Stimulated activated CD8-positive, alpha-beta memory T cell treated with anti-CD3 and anti-CD28 coated beads, Interleukin-2, amount 100 ng/mL, for 1 hour (primary cell): ENCODE results near the gene LIMCH1.
"Not testable (repeated sequence)": the region's sequence is repeated elsewhere in the genome, so short reads cannot be mapped to it uniquely, and the experiment has no call there.

Source experiments
- DNase-seq, 2 donors: peaks; one replicate each; pipeline ENCODE4 v3.0.0-alpha.2; 2020; ENCODE audit warnings: low read depth in 2 of 2

LIMCH1 gene

GRCh38 chr4:41644288-41644914 is 106.4 kb downstream of the LIMCH1 start:
- DNase-seq = no peak

DNA sequence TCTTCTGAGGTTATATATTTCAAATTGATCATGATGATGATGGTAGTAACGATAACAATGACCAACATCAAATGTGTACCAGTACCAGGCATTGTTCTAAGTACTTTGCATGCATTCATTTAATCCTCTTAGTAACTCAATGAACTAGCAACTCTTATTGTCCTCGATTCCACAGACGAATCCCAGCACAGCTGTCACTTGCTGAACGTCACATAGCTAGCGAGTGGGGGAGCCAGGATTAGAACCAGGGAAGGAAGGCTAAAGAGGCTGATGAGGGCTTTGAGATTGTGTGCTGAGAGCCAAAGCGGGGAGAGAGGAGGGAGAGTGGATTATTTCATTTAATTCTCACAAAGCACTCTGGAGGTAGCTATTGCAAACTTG is 106.9 kb downstream of the LIMCH1 start:
- no peak for DNase-seq

DNA sequence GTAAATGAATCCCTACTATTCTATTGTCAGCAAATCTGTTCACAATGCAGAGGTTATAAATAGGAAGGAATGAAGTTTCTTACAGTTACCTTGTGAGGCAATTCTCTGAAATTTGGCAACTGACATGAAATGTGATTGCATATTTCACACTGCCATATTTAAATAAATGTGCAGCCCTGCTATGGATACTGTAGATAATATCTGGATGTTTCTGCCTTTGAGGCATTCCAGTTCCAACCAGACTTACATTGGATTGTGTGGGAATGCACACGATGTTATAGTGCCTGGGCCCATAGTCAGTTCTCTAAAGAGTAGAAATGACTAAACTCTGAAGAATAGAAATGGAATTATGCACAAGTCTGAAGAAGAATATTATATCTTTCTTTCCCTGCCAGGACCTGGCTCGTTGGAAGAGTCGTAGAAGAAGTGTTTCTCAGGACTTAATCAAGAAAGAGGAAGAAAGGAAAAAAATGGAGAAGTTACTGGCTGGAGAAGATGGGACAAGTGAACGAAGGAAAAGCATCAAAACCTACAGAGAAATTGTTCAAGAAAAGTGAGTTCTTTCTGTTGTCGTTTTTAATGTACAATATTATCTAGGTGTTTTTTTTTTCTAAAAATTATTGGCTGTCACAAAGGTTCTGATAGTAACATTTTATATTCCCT is 107.9 kb downstream of the LIMCH1 start:
- no peak for DNase-seq

GRCh38 chr4:41646862-41647261 is 108.9 kb downstream of the LIMCH1 start:
- DNase-seq = no peak

- no peak for DNase-seq
Measured at GRCh38 chr4:41647383-41647782, 109.4 kb downstream of the LIMCH1 start.

DNA sequence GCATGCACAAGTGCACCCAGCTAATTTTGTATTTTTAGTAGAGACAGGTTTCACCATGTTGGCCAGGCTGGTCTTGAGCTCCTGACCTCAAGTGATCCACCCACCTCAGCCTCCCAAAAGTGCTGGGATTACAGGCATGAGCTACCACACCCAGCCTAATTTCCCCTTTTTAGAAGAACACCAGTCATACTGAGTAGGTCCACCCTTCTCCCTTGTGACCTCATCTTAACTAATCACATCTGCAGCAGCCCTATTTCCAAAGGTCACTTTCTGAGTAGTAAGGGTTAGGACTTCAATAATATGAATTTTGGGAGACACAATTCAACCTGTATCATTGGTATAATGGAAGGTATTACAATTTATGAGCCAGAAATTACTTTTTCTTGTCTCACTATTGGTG is 113.2 kb downstream of the LIMCH1 start:
- DNase-seq = not testable (repeated sequence)

DNA sequence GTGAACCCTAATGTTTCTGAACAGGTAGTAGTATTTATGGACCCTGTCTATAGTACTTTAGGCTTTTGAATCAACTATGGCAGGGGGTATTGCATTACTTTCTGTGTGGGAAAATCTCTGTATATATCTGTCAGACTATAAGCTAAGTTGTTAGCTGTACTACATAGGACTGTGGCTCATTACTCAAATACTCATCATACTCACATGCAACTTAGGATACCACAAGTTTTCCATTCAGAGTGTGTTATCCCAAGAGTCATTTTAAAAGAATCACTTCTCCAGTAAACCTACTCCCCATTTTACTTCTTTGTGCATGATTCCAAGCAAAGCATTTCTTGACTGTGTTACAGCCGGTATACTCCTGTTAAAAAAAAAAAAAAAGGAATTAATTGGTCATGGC is 115.0 kb downstream of the LIMCH1 start:
- DNase-seq = no peak

DNA sequence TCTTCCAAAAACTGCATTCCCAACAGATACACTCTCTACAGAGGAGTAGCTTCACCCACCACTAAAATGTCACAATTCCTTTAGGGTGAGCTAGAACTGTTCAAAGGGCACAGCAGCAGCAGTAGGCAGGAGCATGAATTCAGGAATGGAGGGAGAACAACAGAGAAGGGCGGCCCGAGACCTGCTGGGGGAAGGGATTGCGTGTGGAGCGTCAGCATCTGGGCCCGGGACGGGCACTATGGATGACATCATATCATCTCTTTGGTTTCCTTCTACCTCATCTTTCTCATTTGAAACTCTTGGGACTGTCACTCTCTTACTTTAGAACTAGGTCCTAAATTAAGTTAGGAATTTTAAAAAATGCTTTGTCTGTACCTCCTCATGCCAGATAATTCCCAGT is 115.6 kb downstream of the LIMCH1 start:
- DNase-seq = no peak

DNA sequence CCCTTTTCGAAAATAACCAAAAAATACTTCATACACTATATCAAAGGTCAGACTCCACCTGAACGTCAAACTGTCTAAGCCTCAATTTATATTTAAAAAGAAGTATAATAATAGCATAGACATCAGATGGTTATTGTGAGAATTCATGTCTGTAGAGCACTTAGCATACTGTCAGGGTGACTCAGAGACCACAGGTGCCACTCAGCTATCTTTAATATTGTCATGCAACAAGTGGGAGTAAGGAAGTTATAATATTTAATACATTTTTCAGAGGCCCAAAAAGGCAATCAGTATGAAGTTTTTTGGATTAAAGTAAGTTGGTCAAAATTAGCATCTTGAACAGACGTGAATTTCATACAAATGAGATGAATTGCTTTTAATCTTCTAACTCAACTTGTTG is 117.2 kb downstream of the LIMCH1 start:
- no peak for DNase-seq

DNA sequence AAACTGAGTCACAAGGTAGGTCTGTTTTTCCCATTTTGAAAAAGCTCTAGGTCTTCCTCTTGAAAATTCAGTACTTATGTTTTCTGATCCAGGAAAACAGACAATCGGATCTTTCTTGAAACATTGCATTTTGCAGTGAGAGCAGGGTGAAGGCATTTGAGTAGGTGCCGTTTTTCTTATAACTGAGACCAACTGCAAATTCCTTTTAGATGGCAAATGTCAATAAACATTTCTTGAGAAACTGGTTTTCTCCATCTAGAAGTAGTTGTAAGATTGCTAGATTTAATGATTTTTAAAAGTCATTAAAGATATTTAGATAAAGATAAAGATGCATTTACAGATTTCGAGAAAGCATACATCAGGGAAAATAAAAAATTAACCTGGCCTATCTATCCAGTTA is 118.1 kb downstream of the LIMCH1 start:
- no peak for DNase-seq

- DNase-seq = no peak
Measured at GRCh38 chr4:41656572-41657520, 118.9 kb downstream of the LIMCH1 start.

- DNase-seq = no peak
Measured at GRCh38 chr4:41657561-41657960, 119.6 kb downstream of the LIMCH1 start.

- DNase-seq = no peak
Measured at GRCh38 chr4:41658163-41658562, 120.2 kb downstream of the LIMCH1 start.

GRCh38 chr4:41660352-41660751 is 122.4 kb downstream of the LIMCH1 start:
- DNase-seq = no peak

DNA sequence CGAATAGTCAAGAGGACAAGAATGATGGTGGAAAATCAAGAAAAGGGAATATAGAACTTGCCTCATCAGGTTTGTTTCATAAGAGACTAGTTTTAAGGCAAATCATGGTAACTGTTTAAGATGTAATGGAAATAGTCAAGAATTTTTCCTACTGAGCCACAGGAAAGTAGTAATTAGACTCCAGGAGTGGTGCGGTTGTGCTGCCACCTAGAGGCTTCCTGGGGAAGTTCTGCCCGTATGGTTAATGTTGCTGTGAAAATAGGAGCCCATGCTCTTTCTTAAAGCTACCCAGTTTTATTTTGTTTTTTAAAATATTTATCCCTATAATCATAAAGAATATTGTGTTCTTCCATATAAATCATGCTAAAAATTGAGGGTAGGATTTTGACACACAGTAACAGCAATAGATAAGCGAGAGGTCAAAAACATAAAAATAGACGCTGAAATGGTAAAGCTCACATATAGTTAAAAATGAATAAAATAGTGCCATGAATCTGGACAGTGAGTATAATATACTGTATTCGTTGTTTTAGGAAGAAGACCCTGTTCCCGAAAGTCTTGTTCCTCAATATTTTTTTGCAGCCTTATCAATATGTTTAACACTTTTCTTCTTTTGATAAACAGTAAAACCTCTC is 123.6 kb downstream of the LIMCH1 start:
- DNase-seq = no peak

DNA sequence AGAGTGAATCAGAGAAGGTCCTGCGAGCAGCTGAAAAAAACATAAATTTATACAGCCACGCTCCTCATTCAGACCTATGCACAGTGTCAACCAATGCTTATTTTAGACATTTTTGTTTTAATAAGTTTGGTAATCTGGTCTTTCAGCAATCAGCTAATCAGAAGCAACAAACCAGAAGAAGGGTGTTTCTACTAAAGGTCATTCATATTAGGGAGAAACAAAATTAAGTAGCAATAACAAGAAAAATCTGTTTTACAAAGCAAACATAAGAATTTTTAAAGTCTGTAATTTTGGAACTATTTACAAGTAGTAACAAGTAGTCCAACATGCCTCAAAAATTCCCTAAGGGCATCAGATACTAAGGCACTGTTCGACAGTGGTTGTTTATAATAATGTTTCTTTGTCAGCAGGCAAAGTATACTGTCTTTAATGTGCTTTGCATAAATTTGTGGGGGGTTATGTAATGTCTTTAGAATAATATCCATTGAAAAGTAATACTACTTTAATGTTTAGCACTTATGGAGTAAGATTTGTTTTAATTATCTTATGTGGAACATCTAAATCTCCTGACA is 127.8 kb downstream of the LIMCH1 start:
- no peak for DNase-seq

DNA sequence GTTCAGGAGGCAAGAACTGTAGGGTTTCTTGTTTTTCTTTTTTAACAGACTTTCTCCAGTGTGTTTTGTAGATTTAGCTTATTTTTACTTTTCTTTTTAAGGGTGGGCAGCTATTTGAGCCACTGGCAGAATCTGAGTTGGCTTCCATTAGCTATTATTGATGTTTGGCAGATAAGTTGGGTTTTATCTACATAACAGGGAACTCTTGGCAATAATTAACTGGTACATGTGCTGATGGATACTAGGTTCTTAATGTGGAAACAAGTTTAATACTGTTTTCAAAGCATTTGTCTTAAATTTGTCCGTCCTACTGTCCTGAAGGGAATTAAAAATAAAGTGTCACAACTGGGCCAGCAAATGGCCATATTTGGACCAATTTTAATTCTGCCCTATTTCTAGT is 130.1 kb downstream of the LIMCH1 start:
- DNase-seq = no peak

GRCh38 chr4:41670530-41670929 is 132.6 kb downstream of the LIMCH1 start:
- DNase-seq = no peak

DNA sequence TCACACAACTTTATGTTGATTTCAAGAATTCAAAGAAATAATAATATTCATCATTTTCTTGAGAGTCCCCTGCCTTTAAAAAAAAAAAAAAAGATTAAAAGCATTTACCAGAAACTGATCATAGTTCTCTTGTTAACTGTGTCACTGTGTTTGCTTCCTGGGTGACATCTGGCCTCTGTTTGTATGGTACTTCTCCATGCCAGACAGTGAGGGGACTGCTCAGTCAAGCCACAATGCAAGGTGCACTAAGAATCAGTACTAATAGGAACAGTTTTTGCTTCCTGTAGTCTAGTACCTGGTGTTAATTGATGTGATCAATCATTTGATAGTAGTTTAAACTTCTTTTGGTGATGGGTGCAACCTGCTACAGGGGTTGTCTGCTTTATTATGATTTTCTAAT is 133.0 kb downstream of the LIMCH1 start:
- no peak for DNase-seq

GRCh38 chr4:41678086-41678816 is 140.3 kb downstream of the LIMCH1 start:
- no peak for DNase-seq

DNA sequence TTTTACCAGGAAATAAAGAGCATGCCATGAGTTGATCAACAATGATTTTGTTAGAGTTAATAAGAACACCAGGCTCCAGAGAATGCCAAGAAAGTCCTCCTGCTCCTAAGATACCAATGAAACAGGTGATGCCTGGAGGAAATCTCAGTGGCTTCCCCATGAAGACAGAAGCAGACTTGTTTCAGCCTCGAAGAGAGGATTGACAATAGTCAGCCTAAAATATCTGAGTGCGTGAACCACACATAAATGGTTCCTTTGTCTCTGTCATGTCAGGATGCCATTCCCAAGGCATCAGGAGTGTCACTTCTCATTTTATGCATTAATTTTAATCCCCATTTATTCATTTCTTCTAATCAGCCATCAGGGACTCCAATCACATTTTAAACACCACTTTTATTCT is 141.0 kb downstream of the LIMCH1 start:
- DNase-seq = no peak
